Midbrain (tissue), 1 donor: Measurements from ENCODE around the gene RNPEP.
"Not testable (repeated sequence)": the region's sequence is repeated elsewhere in the genome, so short reads cannot be mapped to it uniquely, and the experiment has no call there.

Source experiments
- DNase-seq: peaks from one replicate; lab custom pipeline; 2025; lab: John Stamatoyannopoulos, UW

Gene RNPEP, protein sequence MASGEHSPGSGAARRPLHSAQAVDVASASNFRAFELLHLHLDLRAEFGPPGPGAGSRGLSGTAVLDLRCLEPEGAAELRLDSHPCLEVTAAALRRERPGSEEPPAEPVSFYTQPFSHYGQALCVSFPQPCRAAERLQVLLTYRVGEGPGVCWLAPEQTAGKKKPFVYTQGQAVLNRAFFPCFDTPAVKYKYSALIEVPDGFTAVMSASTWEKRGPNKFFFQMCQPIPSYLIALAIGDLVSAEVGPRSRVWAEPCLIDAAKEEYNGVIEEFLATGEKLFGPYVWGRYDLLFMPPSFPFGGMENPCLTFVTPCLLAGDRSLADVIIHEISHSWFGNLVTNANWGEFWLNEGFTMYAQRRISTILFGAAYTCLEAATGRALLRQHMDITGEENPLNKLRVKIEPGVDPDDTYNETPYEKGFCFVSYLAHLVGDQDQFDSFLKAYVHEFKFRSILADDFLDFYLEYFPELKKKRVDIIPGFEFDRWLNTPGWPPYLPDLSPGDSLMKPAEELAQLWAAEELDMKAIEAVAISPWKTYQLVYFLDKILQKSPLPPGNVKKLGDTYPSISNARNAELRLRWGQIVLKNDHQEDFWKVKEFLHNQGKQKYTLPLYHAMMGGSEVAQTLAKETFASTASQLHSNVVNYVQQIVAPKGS

DNA sequence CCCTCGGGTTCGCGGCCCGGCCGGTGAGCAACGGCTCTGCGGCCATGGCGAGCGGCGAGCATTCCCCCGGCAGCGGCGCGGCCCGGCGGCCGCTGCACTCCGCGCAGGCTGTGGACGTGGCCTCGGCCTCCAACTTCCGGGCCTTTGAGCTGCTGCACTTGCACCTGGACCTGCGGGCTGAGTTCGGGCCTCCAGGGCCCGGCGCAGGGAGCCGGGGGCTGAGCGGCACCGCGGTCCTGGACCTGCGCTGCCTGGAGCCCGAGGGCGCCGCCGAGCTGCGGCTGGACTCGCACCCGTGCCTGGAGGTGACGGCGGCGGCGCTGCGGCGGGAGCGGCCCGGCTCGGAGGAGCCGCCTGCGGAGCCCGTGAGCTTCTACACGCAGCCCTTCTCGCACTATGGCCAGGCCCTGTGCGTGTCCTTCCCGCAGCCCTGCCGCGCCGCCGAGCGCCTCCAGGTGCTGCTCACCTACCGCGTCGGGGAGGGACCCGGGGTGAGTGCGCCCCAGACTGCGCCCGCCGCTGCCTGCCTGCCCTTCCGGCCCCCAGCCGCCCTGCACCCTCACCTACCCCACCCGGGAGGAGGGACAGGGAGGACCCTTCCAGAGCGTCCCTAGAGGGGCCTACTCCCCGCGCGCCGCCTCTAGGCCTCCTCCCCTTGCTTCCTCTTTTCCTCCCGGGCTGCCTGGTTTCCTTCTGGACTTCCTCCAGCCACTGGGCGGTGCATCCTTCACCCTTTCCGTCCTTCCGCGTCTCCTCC lies at the start of gene RNPEP:
Gene RNPEP (plus strand): TSS at position 26 of the 757 bp plus-strand sequence. CDS start 19 bp downstream, at position 45.
- DNase-seq: peak; percentile 67

DNA sequence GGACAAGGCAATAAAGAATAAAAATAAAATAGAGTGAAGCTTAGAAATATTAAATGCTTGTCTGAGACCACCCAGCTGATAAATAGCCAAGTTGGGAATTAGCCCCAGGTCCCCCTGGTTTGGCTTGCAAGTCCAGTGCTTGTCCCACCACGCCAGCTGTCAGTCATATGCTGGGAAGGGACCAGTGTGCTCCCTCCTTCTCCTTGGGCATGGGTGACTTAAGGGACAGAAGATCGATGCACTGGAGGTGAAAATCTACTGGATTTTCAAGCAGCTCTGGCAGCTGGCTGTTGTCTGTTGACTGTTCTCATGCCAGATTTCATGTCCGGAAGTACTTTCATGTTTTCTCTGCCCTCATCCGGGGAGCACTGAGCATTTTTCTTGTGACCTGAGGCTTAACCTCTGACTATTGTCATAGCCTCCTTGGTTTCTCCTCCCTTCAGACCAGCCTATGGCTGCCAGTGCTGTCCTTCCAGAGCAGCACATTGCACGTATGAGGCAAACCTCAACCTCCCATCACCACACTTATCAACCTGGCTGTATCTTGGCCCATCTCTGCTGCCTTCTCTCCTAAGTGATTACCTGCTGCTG lies 48.5 kb upstream of the RNPEP start:
- DNase-seq: no peak

GRCh38 chr1:201937624-201938213 lies 44.7 kb upstream of the RNPEP start:
- DNase-seq: no peak

DNA sequence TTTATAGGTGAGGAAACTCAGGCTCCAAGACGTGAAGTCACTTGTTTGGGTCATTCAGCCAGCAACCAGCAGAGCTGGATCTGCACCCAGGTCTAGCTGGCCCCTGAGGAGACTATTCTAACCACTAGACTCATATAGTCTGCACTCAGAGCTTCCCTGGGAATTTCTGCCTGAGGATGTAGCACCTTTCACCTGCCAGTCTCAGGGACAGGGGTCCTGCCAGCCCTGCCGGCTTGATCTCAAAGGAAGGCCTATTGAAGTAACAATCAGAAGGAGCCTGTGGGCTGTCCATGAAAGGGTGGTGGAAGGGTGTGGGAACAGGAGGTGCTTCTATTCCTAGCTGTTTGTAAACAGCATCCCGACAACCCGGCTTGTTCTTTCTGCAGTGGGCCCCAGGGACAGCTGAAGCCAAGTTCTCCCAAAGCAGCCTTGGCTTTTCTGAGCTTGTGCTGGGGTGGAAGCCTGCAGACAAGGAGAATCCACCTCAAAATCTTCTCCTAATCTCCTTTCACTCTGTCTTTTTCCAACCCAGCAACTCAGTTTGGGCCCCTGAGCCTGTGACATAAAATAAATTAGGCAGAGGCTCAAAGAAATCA lies 43.9 kb upstream of the RNPEP start:
- DNase-seq: no peak

GRCh38 chr1:201939148-201939547 lies 43.3 kb upstream of the RNPEP start:
- DNase-seq: no peak

- no peak for DNase-seq
Observed at GRCh38 chr1:201939574-201939973, 42.9 kb upstream of the RNPEP start.

DNA sequence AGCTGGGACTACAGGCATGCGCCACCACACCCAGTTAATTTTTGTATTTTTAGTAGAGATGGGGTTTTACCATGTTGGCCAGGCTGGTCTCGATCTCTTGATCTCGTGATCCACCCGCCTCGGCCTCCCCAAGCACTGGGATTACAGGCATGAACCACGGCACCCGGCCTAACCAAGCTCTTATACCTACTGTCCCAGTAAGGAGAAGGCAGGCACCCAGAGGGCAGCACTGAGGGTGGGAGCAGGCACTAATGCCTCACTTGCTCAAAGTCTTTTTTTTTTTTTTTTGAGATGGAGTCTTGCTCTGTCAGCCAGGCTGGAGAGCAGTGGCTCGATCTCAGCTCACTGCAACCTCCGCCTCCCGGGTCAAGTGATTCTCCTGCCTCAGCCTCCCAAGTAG lies 42.1 kb upstream of the RNPEP start:
- DNase-seq: not testable (repeated sequence)

DNA sequence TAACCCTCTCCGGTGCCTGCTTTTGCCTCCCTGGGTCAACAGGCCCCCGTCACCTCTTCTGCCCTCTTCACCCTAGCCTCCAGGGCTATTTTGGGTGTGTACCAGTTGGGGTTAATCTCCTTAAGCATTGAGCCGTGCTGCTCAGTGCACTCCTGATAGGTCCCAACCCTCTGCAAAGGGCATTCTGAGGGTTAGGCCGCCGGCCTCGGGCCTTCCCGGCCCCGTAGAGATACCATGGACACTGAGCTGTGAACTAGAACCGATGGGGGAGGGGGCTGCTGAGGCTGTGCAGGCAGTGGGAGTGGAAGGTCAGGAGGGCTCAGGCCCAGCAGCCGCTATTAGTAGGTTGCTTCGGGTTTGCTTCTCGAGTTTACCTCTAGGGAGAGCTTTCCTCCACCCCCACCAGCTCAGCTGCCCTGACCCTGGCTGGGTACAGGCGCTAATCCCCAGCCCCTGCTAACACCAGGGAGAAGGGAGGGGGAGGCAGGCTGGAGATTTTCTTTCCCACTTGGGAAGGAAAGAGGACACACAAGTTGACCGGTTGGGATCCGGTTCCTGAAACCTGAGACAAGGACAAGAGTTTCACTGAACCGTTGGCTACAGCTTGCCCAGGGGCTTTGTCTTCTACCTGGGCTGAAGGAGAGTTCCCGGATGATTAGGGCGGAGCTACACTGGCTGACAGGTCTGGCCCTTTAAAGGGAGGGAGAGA lies 40.9 kb upstream of the RNPEP start:
- DNase-seq: no peak

DNA sequence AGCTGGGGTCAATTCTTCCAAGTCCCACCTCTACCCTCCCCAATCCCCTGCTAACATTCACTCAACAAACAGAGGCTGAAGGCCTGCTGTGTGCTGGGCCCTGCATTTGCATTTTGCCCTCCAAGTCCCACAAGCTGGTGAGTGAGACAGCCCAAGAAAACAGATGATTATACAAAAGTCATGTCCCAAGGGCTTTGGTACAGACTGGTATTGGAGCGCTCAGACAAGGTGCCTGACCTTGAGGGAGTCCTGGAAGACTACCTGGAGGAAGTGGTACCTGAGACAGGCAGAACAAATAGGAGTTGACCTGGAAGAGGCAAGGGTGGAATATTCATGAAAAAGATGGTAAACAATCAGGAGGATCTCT lies 40.3 kb upstream of the RNPEP start:
- no peak for DNase-seq

GRCh38 chr1:201944002-201944401 lies 38.4 kb upstream of the RNPEP start:
- DNase-seq: no peak

DNA sequence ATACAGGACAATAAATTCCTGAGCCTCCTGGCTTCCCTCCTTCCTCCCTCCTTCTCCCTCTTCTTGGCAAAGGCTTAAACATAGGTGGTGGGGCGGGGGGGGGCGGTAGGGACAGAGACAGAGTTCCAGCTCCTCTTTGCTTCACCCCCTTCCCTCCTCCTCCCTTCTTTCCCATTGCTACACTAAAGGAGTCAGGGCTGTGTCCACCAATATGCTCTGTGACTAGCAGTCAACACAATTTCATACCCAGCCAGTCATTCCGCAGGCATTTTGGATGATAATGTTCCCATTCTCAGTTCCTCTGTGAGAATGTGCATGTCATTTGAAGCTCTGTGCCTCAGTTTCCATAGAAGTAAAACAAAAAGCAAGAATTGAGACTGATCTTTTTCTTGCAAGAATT lies 37.8 kb upstream of the RNPEP start:
- no peak for DNase-seq

GRCh38 chr1:201945157-201945556 lies 37.3 kb upstream of the RNPEP start:
- no peak for DNase-seq

- no peak for DNase-seq
Observed at GRCh38 chr1:201945863-201946223, 36.6 kb upstream of the RNPEP start.

DNA sequence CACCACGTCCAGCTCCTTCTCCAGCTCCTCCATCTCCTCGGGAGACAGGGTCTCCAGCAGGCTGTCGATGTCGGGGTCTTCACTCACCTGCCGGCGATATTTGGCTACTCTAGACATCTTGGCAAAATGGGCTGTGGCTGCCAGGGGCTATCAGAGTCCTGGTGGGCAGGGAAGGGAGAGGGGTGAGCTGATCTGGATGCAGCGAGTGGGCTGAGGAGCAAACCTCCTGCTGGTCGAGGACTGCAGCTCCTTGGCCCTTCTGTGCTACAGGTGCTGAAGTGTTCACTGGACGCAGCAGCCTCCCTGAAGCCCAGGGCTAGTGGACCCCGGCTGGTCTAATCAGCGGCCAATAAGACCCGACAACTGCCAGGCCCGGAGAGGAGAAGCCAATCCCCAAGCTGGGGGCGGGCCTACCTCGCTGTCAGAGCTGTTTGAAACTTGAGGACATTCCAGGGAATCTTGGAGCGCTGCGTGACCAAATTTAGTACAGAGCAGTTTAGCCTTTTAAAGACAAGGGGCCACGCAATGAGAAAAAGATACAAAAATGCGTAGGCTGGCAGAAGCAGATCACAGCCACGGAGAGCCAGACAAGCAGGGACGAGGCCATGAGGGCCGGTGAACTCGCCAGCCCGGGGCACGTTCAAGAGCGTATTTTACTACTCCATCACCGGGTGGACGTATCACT lies 36.1 kb upstream of the RNPEP start, which contains the start of gene LMOD1:
Gene LMOD1 (minus strand): TSS at position 325 of the 685 bp plus-strand sequence. CDS start 208 bp downstream, at position 117.
- peak; percentile 36 for DNase-seq

DNA sequence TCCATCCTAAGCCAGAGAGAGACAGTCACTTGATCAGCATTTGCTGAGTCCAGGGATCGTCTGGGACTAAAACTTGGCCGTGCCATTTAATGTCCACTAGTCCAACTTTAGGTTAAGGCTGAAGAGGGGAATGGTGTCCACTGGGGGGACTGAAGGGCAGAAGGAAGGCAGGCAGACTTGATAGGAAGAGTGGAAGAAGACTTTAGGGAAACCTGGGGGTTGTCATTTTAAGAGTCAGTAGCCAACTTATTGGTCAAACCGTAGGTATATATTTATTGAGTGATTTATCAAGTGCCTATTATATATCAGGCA lies 34.8 kb upstream of the RNPEP start:
- no peak for DNase-seq

DNA sequence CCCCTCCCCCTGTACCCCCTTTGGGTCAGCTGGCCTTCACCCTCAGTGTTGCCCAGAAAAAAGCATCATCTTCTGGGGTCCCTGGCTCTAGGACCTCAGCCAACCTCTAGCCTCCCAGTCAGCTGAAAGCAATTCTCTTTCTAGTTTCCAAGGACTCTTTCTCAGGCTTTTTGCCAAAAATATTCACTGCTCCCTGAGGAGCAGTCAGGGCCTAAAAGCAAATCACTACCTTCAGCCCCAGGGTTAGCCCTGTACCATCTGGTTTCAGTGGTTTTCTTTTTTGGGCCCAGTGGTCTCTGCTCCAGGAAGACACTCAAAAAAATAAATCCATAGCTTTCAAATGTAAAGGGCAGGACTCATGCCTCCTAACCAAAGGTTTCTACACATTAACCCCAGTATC lies 33.0 kb upstream of the RNPEP start:
- DNase-seq: no peak

- no peak for DNase-seq
Observed at GRCh38 chr1:201954263-201955008, 28.0 kb upstream of the RNPEP start.

DNA sequence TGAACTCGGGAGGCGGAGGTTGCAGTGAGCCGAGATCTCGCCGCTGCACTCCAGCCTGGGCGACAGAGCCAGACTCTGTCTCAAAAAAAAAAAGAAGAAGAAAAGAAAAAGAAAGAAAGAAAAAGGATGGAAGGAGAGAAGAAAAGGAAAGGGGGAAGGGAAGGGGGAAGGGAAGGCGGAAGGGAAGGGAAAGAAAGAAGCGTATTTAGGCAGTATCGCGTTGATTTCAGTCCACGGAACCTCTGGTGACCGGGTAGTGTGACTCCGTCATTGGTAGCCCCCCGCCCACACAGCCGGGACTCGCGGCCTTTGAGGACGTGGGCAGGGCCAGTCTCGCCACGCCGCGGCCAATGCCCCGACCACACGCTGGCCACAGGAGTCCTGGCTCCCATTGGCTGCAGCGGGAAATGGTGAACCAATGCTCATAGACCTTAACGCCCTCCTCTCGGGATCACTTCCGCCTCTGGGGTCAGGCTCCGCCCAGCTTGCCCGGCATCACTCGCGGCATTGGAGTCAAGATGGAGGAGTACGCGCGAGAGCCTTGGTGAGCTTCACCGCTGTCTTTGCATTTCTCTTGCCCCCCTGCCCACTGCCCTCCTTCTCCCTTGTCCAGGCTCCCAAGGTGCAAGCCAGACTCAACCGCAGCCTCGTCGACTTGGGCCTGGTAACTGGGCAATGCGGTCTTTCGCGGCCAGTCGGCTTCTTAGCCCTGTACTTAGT lies 27.3 kb upstream of the RNPEP start, which contains the start of gene TIMM17A:
Gene TIMM17A (plus strand): TSS at position 495 of the 720 bp plus-strand sequence. CDS start 24 bp downstream, at position 519.
- peak; percentile 98 for DNase-seq

DNA sequence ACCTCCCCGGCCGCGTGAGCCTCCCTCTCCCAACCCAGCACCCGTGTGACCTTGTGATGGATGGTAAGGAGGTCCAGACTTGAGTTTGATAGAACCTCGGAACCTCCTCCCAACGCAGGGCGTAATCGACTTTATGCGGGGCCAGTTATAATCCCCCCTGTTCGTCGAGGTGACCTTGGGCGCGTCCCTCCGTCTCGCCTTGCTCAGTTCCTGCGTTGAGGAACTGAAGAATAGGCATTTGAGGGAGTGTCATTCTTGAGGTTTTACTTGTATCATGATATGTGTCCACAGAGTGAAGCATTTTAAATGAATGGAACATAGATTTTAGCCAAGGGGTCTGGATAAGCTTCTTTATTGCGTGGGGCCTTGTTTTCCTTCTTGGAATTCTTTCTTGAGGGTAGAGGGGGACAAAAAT lies 26.7 kb upstream of the RNPEP start:
- DNase-seq: no peak
